ENCODE data around the gene NUDT8. TPM values are rescaled to one million over a fixed set of nuclear protein-coding genes. Genes with fewer than 3 reads are reported as not detected.

Gene NUDT8
- total and polyA plus RNA-seq, 2 of the 8 experiments (the other 6 are each of a cell fraction or from before 2014, with no cell fraction given) = 7.2 to 8.3 TPM

GRCh38 chr11:67654225-67654624 lies 24.5 kb upstream of the NUDT8 start (continued):
- TF ChIP-seq MAFK (IDR thresholded peaks at IDR 0.05; ENCODE audit: low read depth, low read length) (no peak), RXRA (IDR thresholded peaks at IDR 0.05; ENCODE audit: insufficient read depth, low read depth, low read length) (no peak)
